ENCODE results near the gene STARD4.

Gene STARD4

GRCh38 chr5:111469293-111469896, 42.9 kb downstream of the STARD4 start:
- DNase-seq: no peak

DNA sequence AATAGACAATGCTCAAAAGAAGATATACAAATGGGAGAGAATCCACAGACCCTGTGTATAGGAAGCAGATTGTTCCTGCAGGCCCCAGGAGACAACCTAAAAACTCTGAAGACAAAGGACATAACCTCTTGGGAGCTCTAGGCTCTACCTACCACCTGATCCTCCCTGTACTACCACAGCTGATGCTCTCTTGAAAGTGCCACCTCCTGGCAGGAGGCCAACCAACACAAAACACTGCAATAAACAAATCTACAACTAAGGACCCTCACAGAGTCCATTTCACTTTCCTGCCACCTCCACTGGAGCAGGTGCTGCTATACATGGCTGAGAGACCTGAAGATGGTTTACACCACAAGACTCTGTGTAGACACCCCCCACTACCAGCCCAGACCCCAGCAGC, 49.0 kb downstream of the STARD4 start:
- DNase-seq: no peak

DNA sequence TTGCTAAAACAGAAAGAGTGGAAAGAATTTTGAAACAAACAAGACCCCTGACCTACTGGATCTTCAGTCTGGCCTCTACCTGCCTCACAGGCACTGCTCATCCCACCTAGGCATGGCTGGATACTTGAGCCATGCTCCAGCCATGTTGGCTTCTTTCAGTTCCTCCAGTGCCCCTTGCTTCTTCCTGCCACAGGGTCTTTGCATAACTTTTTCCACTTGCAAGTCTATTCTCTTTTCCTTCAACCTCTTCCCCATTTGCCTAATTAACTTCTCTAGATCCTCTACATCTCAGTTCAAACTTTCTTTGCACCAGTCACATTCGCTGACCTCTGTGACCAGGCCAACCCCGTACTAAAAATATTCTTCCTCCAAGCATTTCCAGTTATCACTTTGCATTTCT, 50.4 kb downstream of the STARD4 start:
- no peak for DNase-seq

GRCh38 chr5:111461255-111461671, 51.1 kb downstream of the STARD4 start:
- DNase-seq: no peak

DNA sequence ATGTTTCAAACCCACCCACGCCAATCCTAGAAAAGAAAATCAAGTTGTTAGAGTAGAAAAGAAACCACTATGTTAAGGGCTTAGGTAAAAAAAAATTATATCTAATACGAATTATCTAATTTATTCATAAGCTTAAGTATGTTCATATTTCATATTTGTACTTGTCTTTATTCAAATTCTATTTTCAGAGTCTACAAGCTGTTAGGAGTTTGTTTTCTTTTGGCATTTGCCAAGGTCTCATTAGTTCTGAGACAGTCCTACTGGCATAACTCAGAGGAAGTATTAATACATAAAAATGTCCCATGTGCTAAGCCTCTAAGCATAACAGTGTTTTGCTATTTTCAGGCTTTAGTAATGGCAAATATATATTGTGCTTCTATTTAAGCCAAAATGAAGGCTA, 57.6 kb downstream of the STARD4 start:
- peak; percentile 62 to 80 for DNase-seq

GRCh38 chr5:111454198-111454622, 58.1 kb downstream of the STARD4 start:
- DNase-seq: peak; percentile 89 to 97

GRCh38 chr5:111453747-111454146, 58.6 kb downstream of the STARD4 start:
- DNase-seq: peak; percentile 47 to 69

GRCh38 chr5:111453295-111453694, 59.0 kb downstream of the STARD4 start:
- DNase-seq: peak in 1 of 2 experiments; percentile 30

GRCh38 chr5:111447822-111448221, 64.5 kb downstream of the STARD4 start:
- no peak for DNase-seq

DNA sequence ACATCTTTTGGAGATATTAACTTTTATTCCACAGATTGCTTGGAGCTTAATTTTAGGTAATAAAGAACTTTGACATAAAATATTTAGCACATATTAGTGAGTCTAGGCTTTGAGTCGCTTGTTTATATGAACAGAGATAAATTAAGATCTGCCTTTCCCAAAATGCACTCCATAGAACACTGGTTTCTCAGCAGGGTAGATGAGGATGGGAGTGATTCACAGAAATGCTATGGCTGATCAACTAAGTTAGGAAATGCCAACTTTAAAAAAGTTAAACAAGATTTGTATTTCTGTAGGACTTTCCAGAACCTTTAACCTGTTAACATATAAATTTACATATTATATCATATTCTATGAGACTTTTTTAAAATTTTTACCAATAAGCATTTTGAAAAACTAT, 65.2 kb downstream of the STARD4 start:
- no peak for DNase-seq

All from NCI-H446 (cell line).